K562 (cell line): ENCODE measurements around the gene METRNL. TPM values are rescaled to one million over a fixed set of nuclear protein-coding genes. Genes with fewer than 3 reads are reported as not detected.

ENCODE experiments used
- ATAC-seq: fragments of 200-7000 bp; cut with Tn5 transposase; 3 replicates; pipeline ENCODE4 v1.9.1; 2020; ENCODE audit warnings: moderate library complexity
- BruUV-seq: library from RNA; stranded (reverse); fragments of 400-500 nt; replicated peaks from 2 replicates; lab custom pipeline; 2021; lab: Mats Ljungman, UMichigan
- CTCF ChIA-PET: fragments of 300-600 bp; formaldehyde crosslinking; extraction: SDS; loops from one replicate; lab custom pipeline; 2021; ENCODE audit warnings: low intra/inter-chr PET ratio; lab: Yijun Ruan, JAX
- POLR2A ChIA-PET: fragments of 300-600, 350-650 bp; sonication (Branson Sonifier 250); formaldehyde crosslinking; extraction: SDS; loops from one replicate; lab custom pipeline; 2021; ENCODE audit warnings: antibody characterized with exemption, inconsistent platforms; lab: Yijun Ruan, JAX
- DNase-seq, 4 experiments: peaks; one replicate each; pipeline versions ENCODE4 v3.0.0 to v3.0.0-alpha.2; 2011 to 2018; ENCODE audit warnings: low spot score in 3 of 4, mixed read lengths in 3 of 4; ENCODE audit errors: extremely low read depth in 1 of 4
- FAIRE-seq: peaks from 2 replicates; lab custom pipeline; 2011; peaks lifted over from hg19 to GRCh38; lab: Jason Lieb, UNC
- H2AFZ ChIP-seq: 2 replicates; pipeline ENCODE4 v1.6.0; 2011; ENCODE audit warnings: low read depth, low read length, control low read depth, inconsistent platforms
- H3K27ac ChIP-seq: fragments of 200-600 bp; 3 replicates; pipeline ENCODE4 v1.8.0; 2011; ENCODE audit warnings: low read depth, mild to moderate bottlenecking, control low read depth, inconsistent platforms, low read length, moderate library complexity, mixed read lengths; ENCODE audit errors: extremely low read depth
- H3K27me3 ChIP-seq, 2 experiments: fragments of 300-600 bp in 1 of 2; 2 replicates in 1 of 2; 3 replicates in 1 of 2; pipeline versions ENCODE4 v1.6.0 to v1.8.0; 2011; ENCODE audit warnings: inconsistent platforms in 2 of 2, low read length in 2 of 2, mild to moderate bottlenecking in 1 of 2, mixed read lengths in 1 of 2, moderate library complexity in 1 of 2; ENCODE audit not compliant: control insufficient read depth in 2 of 2, insufficient read depth in 2 of 2
- H3K36me3 ChIP-seq: fragments of 300-600 bp; 3 replicates; pipeline ENCODE4 v1.8.0; 2011; ENCODE audit warnings: mild to moderate bottlenecking, low read length, inconsistent platforms; ENCODE audit not compliant: control insufficient read depth, insufficient read depth
- H3K4me1 ChIP-seq, 2 experiments: fragments of 200-600 bp in 1 of 2; replicated peaks in 1 of 2; 2 replicates in 1 of 2; 3 replicates in 1 of 2; pipeline versions ENCODE4 v1.5.1 to v1.8.0; 2011; ENCODE audit warnings: inconsistent platforms in 2 of 2, low read length in 2 of 2, mild to moderate bottlenecking in 1 of 2, mixed read lengths in 1 of 2, moderate library complexity in 1 of 2; ENCODE audit not compliant: control insufficient read depth in 2 of 2, insufficient read depth in 2 of 2
- H3K4me2 ChIP-seq: 2 replicates; pipeline ENCODE4 v1.6.1; 2011; ENCODE audit warnings: low read length, control low read depth, inconsistent platforms, mixed read lengths; ENCODE audit not compliant: insufficient read depth
- H3K4me3 ChIP-seq: fragments of 200-600 bp; sonication (generic), shearing (Covaris generic); 2 replicates; pipeline ENCODE4 v1.5.1; 2016; ENCODE audit warnings: control low read depth, inconsistent platforms
- H3K79me2 ChIP-seq: fragments of 200-600 bp; 3 replicates; pipeline ENCODE4 v1.8.0; 2011; ENCODE audit warnings: low read length, inconsistent platforms; ENCODE audit not compliant: control insufficient read depth, insufficient read depth
- H3K9ac ChIP-seq, 2 experiments: 2 replicates each; pipeline versions ENCODE4 v1.6.0 to v1.6.1; 2011; ENCODE audit warnings: low read depth in 2 of 2, low read length in 2 of 2, control low read depth in 1 of 2, inconsistent platforms in 1 of 2, mild to moderate bottlenecking in 1 of 2, mixed read lengths in 1 of 2; ENCODE audit not compliant: insufficient read depth in 1 of 2
- H3K9me1 ChIP-seq: one replicate; pipeline ENCODE4 v1.6.0; 2011; ENCODE audit warnings: inconsistent platforms, mild to moderate bottlenecking, low read length, moderate library complexity; ENCODE audit not compliant: control insufficient read depth, insufficient read depth
- H3K9me3 ChIP-seq: replicated peaks from 2 replicates; pipeline ENCODE4 v1.5.1; 2011; ENCODE audit warnings: low read depth, low read length, inconsistent platforms; ENCODE audit not compliant: control insufficient read depth, insufficient read depth
- H4K20me1 ChIP-seq: replicated peaks from 2 replicates; pipeline ENCODE4 v1.6.1; 2011; ENCODE audit warnings: low read length, inconsistent platforms, mixed read lengths; ENCODE audit not compliant: control insufficient read depth, insufficient read depth
- MAX ChIP-seq: sonication (generic); formaldehyde crosslinking; IDR thresholded peaks from 2 replicates; pipeline ENCODE4 v1.9.0; 2022; ENCODE audit warnings: mild to moderate bottlenecking, missing genetic modification reagents
- SRSF3 ChIP-seq: fragments of 200-400 bp; formaldehyde crosslinking; IDR thresholded peaks from 2 replicates; pipeline ENCODE4 v1.6.1; 2016; ENCODE audit warnings: mild to moderate bottlenecking, low read length, moderate library complexity; ENCODE audit not compliant: insufficient read depth
- ZMIZ1 ChIP-seq, 2 experiments: fragments of 150-350 bp in 1 of 2; IDR thresholded peaks; 2 replicates each; pipeline ENCODE4 v1.6.1; 2012 to 2016; ENCODE audit warnings: low read depth in 2 of 2, low read length in 2 of 2, mild to moderate bottlenecking in 1 of 2, moderate library complexity in 1 of 2
- ZNF717 ChIP-seq: fragments of 250-450 bp; sonication (Bioruptor Pico); IDR thresholded peaks from 2 replicates; pipeline ENCODE4 v1.5.0; 2021
- WGBS: fragments of 100-300 bp; shearing (Covaris generic); methylation state at CpG from one replicate; pipeline ENCODE4 v1.1.6; 2016; ENCODE audit warnings: low coverage, mixed read lengths; ENCODE audit not compliant: insufficient coverage; ENCODE audit errors: missing lambda C conversion rate; 5-methylcytosine and 5-hydroxymethylcytosine counted together
- in situ Hi-C: fragments of 300-500 bp; cut with MboI; formaldehyde crosslinking; loops from 4 replicates; pipeline ENCODE4 v1.15.0; 2018; ENCODE audit warnings: inconsistent platforms, mixed read lengths
- intact Hi-C: fragments of 100-400 bp; cut with micrococcal nuclease; formaldehyde crosslinking; loops from 2 replicates; pipeline ENCODE4 v1.14.2; 2022
- polyA plus RNA-seq, 8 experiments: library from polyadenylated mRNA; depleted of rRNA in 4 of 8; stranded (reverse) in 5 of 8; unstranded in 3 of 8; fragments of >200 nt; fragmentation: Nextera tagmentation in 2 of 8; fragmentation: Illumina TruSeq in 1 of 8; extraction: Ambion mirVana in 2 of 8; extraction: Trizol in 1 of 8; gene quantifications; 2 replicates each; pipeline versions ENCODE4 v1.2.1 to v1.2.3, GENCODE V29; 2011 to 2014; ENCODE audit warnings: inconsistent platforms in 1 of 8, missing spikeins in 1 of 8
- total RNA-seq, 7 experiments: library from RNA; depleted of rRNA in 6 of 7; stranded (reverse); fragments of >200 nt in 6 of 7; fragmentation: Illumina TruSeq in 2 of 7; extraction: Trizol in 2 of 7; gene quantifications; 2 replicates each; pipeline versions ENCODE4 v1.2.1 to v1.2.3, GENCODE V29; 2011 to 2021; ENCODE audit warnings: low replicate concordance in 1 of 7

Gene METRNL
- total and polyA plus RNA-seq, 9 of the 15 experiments (the other 6 are each of a cell fraction or from before 2014, with no cell fraction given) = 0.17 to 31.8 (median 2.9) TPM

GRCh38 chr17:83069571-83069906, 9.9 kb upstream of the METRNL start:
- DNase-seq = no peak
- Histone ChIP-seq H3K36me3 (no peaks in the 10 kb centered on the region), H3K4me3 (no peak overlapping the region), H4K20me1 (no peaks in the 10 kb centered on the region), H3K27me3 (no peaks in the 10 kb centered on the region), H2AFZ (peak overlapping the region; percentile 61; the same call in 1 of the 2 replicates), H3K9me1 (peaks cover 3% of the 10 kb centered on the region), H3K4me1 (peaks cover 25 to 91% of the 10 kb centered on the region in 2 experiments), H3K9ac (peak overlapping the region in 1 of 2 experiments; percentile 74; a peak in 2 of 4 replicates), H3K4me2 (no peak overlapping the region), H3K27ac (no peak overlapping the region), H3K79me2 (no peaks in the 10 kb centered on the region), H3K9me3 (no peaks in the 10 kb centered on the region)
- CTCF ChIA-PET = no interaction called here
- no TSS peak for BruUV-seq
- FAIRE-seq = peak; percentile 15
- intact Hi-C loops (no loop called here), in situ Hi-C loops (no loop called here)
- ATAC-seq = no peak
- WGBS = 55% methylated on average over 8 of the region's 8 CpGs
- TF ChIP-seq SRSF3 = 0 out of 2 replicates have a peak, but pooled peaks have one; percentile 37
- TF ChIP-seq MAX (CRISPR knock-in tag) = peak; percentile 42; the same call in 1 of the 2 replicates
- TF ChIP-seq ZMIZ1 (IDR thresholded peaks at IDR 0.05; ENCODE audit: low read depth in 2 of 2, low read length in 2 of 2) = no peak
- TF ChIP-seq ZNF717 (CRISPR knock-in tag) = no peak
- POLR2A ChIA-PET = no interaction called here
